Measurements from ENCODE around the gene DCAF5. TPM values are rescaled to one million over a fixed set of nuclear protein-coding genes. Genes with fewer than 3 reads are reported as not detected.
A peak's percentile ranks its signal among the peaks of the same experiment; 100 is the strongest.

DCAF5 gene
- total RNA-seq, 1 donor: 24.2 TPM

- no peak for DNase-seq (ENCODE audit: low read depth)
- TF ChIP-seq CTCF (IDR thresholded peaks at IDR 0.05; ENCODE audit: insufficient read depth, low read depth, low read length): no peak
- H3K4me3 ChIP-seq (ENCODE audit: low read depth, low read length): no peak overlapping the region
Observed at GRCh38 chr14:69064596-69064995, 88.3 kb downstream of the DCAF5 start.

GRCh38 chr14:69059658-69060623 lies 93.0 kb downstream of the DCAF5 start:
- TF ChIP-seq CTCF (IDR thresholded peaks at IDR 0.05; ENCODE audit: insufficient read depth, low read depth, low read length): peak; percentile 29
- no peak overlapping the region for H3K4me3 ChIP-seq (ENCODE audit: low read depth, low read length)
- DNase-seq (ENCODE audit: low read depth): peak; percentile 99

GRCh38 chr14:69055999-69056788 lies 96.7 kb downstream of the DCAF5 start:
- DNase-seq (ENCODE audit: low read depth): peak; percentile 90
- H3K4me3 ChIP-seq (ENCODE audit: low read depth, low read length): no peak overlapping the region
- no peak for TF ChIP-seq CTCF (IDR thresholded peaks at IDR 0.05; ENCODE audit: insufficient read depth, low read depth, low read length)

GRCh38 chr14:69055125-69055524 lies 97.8 kb downstream of the DCAF5 start:
- no peak for TF ChIP-seq CTCF (IDR thresholded peaks at IDR 0.05; ENCODE audit: insufficient read depth, low read depth, low read length)
- peak; percentile 91 for DNase-seq (ENCODE audit: low read depth)
- no peak overlapping the region for H3K4me3 ChIP-seq (ENCODE audit: low read depth, low read length)

GRCh38 chr14:69054030-69054429 lies 98.9 kb downstream of the DCAF5 start:
- no peak for DNase-seq (ENCODE audit: low read depth)
- no peak overlapping the region for H3K4me3 ChIP-seq (ENCODE audit: low read depth, low read length)
- no peak for TF ChIP-seq CTCF (IDR thresholded peaks at IDR 0.05; ENCODE audit: insufficient read depth, low read depth, low read length)

GRCh38 chr14:69052181-69052601 lies 100.7 kb downstream of the DCAF5 start:
- no peak for TF ChIP-seq CTCF (IDR thresholded peaks at IDR 0.05; ENCODE audit: insufficient read depth, low read depth, low read length)
- DNase-seq (ENCODE audit: low read depth): peak; percentile 79
- no peak overlapping the region for H3K4me3 ChIP-seq (ENCODE audit: low read depth, low read length)

Measured in fibroblast of villous mesenchyme (primary cell).